Retinal pigment epithelial cell (primary cell): ENCODE data around the gene USP2.
A peak's percentile ranks its signal among the peaks of the same experiment; 100 is the strongest.

Source experiments
- DNase-seq: peaks from one replicate; pipeline ENCODE4 v3.0.0-alpha.2; 2010; ENCODE audit warnings: low read depth
- H3K4me3 ChIP-seq: 2 replicates; pipeline ENCODE4 v1.5.1; 2011; ENCODE audit warnings: mild to moderate bottlenecking, low read length, control low read depth, moderate library complexity
- CTCF ChIP-seq: conservative IDR thresholded peaks from 2 replicates; pipeline ENCODE4 v1.5.1; 2011; ENCODE audit warnings: low read depth, low read length, control low read depth, inconsistent platforms

The USP2 gene

DNA sequence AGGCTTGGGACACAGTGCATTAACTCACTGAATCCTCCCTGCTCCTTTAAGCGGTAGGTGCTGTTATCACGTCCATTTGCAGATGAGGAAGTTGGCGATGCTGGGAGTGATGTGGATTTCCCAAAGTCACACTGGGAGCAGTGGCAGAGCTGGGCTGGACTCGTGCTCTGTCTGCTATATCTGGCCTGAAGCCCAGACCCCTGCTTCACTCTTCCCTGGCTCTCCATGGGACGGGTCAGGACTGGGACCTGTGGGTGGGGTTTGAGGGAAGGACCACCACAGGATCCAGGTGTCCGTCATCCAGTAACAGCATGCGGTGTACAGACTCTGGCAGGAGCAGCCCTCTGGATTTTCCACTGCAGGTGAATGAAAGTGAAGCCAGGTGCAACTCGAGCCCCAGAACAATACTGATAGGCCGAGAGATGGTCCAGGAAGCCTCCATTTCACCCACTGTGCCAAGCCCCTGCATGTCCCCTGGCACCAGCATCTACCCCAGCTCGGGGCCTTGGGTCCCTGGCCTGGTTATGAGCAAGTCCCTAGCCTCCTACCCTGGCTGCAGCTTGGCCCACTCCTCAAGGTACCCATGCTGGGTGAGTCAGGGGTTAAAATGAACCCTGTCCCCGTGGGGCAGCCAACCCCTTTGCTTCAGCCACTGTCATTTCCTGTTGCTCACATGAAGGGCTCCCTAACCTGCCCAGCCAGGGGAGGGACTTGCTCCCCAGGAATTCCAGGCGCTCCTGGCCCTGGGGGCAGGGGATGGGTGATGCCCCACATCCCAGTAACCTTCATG lies 4.2 kb downstream of the USP2 start:
- no peak for TF ChIP-seq CTCF
- DNase-seq: no peak
- no peak overlapping the region for H3K4me3 ChIP-seq

GRCh38 chr11:119376197-119376847 lies 5.2 kb downstream of the USP2 start:
- peak overlapping the region; percentile 10 for H3K4me3 ChIP-seq
- TF ChIP-seq CTCF: no peak
- DNase-seq: no peak

DNA sequence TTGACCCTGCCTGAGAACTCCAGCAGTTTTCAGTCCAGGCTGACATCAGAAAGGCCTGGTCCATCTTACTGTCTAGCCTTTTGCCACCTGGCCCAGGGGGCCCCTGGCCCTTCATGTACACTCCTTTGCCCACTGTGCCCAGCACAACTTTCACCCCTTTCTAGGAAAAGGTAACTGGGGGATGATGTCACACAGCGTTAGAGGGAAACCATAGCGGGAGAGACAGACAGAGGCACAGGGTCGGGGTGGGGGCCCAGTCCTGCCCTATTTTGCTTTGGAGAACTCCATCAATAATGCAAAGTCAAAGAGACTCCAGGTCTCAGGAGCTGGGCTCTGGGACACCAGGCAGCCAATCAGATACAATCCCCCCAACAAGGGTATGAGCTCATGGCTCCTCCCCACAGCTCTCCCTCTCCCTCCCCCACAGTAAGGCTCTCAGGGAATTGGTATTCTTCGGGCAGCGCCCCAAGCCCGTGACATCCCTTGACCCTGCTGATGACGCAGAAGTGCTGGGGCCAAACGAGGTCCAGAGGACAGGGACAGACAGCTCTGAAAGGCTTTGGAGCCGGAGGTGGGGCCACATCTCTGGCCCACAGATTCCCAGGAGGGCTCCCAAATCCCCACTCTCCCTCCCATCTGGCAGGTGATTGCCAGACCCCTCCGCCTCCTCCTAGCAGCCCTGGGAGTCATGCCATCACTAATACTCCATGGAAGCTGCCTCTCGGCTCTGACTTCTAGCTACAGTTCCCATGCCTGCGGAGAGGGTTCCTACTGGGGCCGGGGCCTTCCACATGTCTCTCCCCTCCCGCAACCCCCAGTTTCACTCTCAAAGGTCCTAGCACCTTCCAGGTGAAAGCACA lies 5.9 kb downstream of the USP2 start:
- peak; percentile 86 for DNase-seq

DNA sequence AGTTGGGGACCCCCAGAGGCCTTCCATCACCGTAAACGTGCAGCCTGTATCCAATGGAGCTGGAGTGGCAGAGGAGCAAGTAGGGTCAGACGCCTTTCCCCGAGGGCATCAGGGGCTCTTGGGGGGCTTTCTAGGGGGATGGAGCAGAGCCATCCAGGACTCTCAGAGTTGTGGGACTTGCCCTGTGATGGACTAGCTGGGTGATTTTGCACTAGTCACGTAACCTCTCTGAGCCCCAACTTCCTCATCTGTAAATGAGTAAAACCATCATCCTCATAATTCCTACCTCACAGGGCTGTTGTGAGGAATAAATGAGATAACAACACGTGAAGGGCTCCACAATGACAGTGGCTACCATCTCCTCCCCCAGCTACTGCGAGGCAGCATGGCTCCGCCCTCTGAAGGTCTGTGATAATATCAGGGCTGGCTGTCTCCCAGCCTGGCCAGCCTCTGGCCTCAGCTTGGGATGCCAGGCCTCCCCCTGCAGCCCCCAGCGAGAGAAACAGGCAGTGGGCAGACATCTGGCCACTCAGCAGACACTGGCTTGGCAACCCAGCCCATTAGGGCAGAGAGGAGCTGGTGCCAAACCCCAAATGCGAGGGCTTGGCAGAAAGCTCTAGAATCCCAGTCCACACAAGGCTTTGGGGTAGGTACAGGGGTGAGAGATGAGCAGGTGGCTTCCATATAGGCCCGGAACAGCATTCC lies 6.7 kb downstream of the USP2 start:
- H3K4me3 ChIP-seq: no peak overlapping the region
- DNase-seq: no peak
- no peak for TF ChIP-seq CTCF

More for the DNA sequence above, 5.9 kb downstream of the USP2 start:
- H3K4me3 ChIP-seq: peak overlapping the region; percentile 10
- no peak for TF ChIP-seq CTCF

DNA sequence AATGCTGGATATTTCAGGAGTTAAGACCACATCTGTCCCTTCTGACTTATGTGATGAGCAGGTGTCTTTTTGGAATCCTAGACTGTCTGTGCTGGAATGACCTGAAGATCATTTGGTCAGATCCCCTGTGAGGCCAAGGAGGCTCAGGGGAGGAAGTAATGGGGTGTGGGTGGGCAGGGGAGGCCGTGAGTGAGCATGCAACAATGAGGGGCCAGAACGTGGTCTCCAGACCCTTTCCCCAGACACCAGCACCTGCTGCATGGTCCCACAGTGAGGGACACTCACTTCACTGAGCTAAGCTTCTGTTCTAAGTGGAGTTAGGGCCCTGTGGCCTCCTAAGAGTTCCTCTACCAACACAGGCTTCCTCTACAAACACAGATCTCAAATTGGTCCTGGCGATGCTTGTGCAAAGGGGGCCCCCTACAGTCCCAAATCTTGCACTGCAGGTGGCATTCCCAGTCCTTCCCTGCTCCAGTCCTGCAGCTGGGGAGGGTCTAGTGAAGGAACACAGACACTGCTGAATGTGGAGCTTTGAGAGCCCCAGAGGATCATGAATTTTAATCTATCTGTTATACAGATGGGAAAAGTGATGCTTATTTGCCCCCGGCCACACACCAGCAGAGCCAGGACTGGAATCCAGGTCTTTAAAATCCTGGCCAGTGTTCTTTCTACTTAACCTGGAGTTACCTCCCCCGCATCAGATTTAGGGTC lies 7.4 kb downstream of the USP2 start:
- peak; percentile 95 for TF ChIP-seq CTCF
- DNase-seq: no peak
- H3K4me3 ChIP-seq: no peak overlapping the region
